ENCODE results near the gene XCR1. TPM values are rescaled to one million over a fixed set of nuclear protein-coding genes. Genes with fewer than 3 reads are reported as not detected.

XCR1 gene
- total and polyA plus RNA-seq, 2 of the 8 experiments (the other 6 are each of a cell fraction or from before 2014, with no cell fraction given) = 0.53 TPM; not detected in 1

DNA sequence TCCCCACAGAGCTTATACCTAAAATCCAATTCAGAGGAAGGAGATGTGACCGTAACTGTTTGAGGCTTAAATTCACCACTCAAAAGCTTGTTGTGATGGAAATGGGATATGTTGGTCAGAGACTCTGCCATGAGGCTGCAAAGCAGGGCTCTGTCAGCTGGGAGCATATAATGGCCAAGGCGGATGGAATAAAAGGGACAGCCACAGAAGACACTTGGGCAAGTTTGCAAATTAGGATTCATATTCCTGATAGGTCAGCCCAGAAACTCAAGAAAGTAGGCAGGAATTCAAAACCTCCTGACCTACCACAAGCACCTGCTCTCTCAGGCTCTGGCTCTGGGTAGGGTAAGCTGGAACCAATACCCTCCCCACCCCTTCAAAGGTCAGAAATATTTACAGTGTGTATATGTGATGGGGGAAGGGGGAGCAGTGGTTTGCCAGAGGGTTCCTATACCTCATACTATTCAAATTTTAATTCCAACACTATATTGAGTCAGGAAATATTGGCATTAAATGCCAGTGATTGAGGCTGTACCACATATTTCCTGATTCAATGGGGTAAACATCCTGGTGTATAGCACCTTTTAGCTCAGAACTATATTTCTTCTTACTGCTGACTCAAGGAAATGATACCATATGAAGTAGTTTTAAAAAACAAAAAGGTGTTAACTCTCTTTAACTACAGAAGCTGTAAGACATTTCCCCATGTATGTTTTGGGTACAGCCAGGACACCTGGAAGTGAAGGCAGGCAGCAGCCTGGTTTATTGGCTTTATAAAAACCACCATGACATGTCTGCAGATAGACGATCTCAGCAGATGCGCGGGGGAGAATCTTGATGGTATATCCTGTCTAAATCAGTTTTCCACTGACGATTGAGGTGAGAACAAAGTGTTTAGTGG, 50.8 kb downstream of the XCR1 start:
- Histone ChIP-seq H3K23me2 (ENCODE audit: low read depth, low read length) (no peaks in the 10 kb centered on the region), H3K56ac (replicated peaks; ENCODE audit: insufficient read length, low read depth, low read length) (no peak overlapping the region), H3K9me3 (ENCODE audit: insufficient read depth in 2 of 2, low read depth in 1 of 2, low read length in 1 of 2) (no peaks in the 10 kb centered on the region), H3K14ac (ENCODE audit: insufficient read length) (no peak overlapping the region), H2BK20ac (ENCODE audit: low read length) (no peak overlapping the region), H2BK15ac (ENCODE audit: low read length) (no peak overlapping the region), H4K8ac (ENCODE audit: extremely low read depth, insufficient read depth, low read length) (no peak overlapping the region), H3K9ac (replicated peaks in 1 of 4; ENCODE audit: extremely low read depth in 1 of 4, low read depth in 3 of 4, low read length in 3 of 4) (no peak overlapping the region), H3K27ac (ENCODE audit: low read depth, low read length) (no peak overlapping the region), H2AK5ac (ENCODE audit: low read depth, low read length) (no peak overlapping the region), H2BK5ac (ENCODE audit: low read depth, low read length) (no peak overlapping the region), H3K79me2 (ENCODE audit: control insufficient read depth in 1 of 2, insufficient read depth in 2 of 2, low read length in 2 of 2) (no peaks in the 10 kb centered on the region), H3K79me1 (ENCODE audit: low read depth, low read length) (no peaks in the 10 kb centered on the region), H3K27me3 (replicated peaks in 1 of 4; ENCODE audit: control insufficient read depth in 3 of 4, extremely low read depth in 1 of 4, insufficient read depth in 3 of 4, low read length in 3 of 4) (no peaks in the 10 kb centered on the region), H2AFZ (ENCODE audit: low read length) (no peak overlapping the region), H3K4me3 (ENCODE audit: extremely low read depth in 1 of 4, insufficient read depth in 2 of 4, low read depth in 3 of 4, low read length in 4 of 4) (no peak overlapping the region), H3K4ac (replicated peaks; ENCODE audit: insufficient read length, low read depth, low read length) (no peak overlapping the region), H4K91ac (replicated peaks; ENCODE audit: insufficient read length, low read length) (no peak overlapping the region), H3K4me1 (replicated peaks in 1 of 4; ENCODE audit: control insufficient read depth in 3 of 4, insufficient read depth in 4 of 4, low read length in 3 of 4) (no peaks in the 10 kb centered on the region), H3K18ac (ENCODE audit: extremely low read depth, low read length) (no peak overlapping the region), H3K4me2 (ENCODE audit: insufficient read depth in 1 of 2, low read depth in 2 of 2, low read length in 2 of 2) (no peak overlapping the region), H4K5ac (ENCODE audit: insufficient read length, low read depth, low read length) (no peak overlapping the region), H3K23ac (ENCODE audit: insufficient read length) (no peak overlapping the region), H2BK120ac (replicated peaks; ENCODE audit: low read depth, low read length) (no peak overlapping the region), H4K20me1 (replicated peaks in 1 of 2; ENCODE audit: control insufficient read depth in 1 of 2, insufficient read depth in 2 of 2, low read length in 2 of 2) (no peaks in the 10 kb centered on the region), H2BK12ac (ENCODE audit: low read depth, low read length) (no peak overlapping the region), H3K36me3 (ENCODE audit: control insufficient read depth in 2 of 4, insufficient read depth in 4 of 4, low read length in 3 of 4) (peaks cover 14 to 57% (median 40%) of the 10 kb centered on the region in 4 experiments)
- WGBS, 2 experiments (ENCODE audit: extremely low coverage in 1 of 2, insufficient coverage in 1 of 2, insufficient read length in 1 of 2, insufficient replicate concordance in 2 of 2, low coverage in 1 of 2, low lambda C conversion rate in 2 of 2, missing lambda C conversion rate in 1 of 2) = 91% methylated on average over 6 of the region's 6 CpGs; no CpG with 5 or more reads in 1 of the 2 experiments
- no peak for FAIRE-seq
- CTCF ChIA-PET (ENCODE audit: partially characterized antibody) = interaction anchor here (0.9 to 1.4 kb wide), 4 partner anchors 9 to 67 kb away, joined by 3 read pairs; no protein-coding TSS in a partner anchor
- POLR2A ChIA-PET (ENCODE audit: partially characterized antibody) = no interaction called here
- no peak for DNase-seq (ENCODE audit: low read depth in 1 of 2, low spot score in 2 of 2)
- TF ChIP-seq POU5F1 (IDR thresholded peaks at IDR 0.05; ENCODE audit: low read depth, low read length) = no peak
- TF ChIP-seq YY1 (IDR thresholded peaks at IDR 0.05; ENCODE audit: low read depth, low read length) = no peak
- TF ChIP-seq HDAC2 (IDR thresholded peaks at IDR 0.05; ENCODE audit: borderline replicate concordance in 1 of 2, low read depth in 2 of 2, low read length in 2 of 2) = no peak
- no peak for TF ChIP-seq PHF8 (conservative IDR thresholded peaks at IDR 0.05; ENCODE audit: low read depth, low read length)
- no peak for TF ChIP-seq RFX5 (IDR thresholded peaks at IDR 0.05; ENCODE audit: borderline replicate concordance, low read depth, low read length)
- TF ChIP-seq CBX5 (IDR thresholded peaks at IDR 0.05; ENCODE audit: low read depth, low read length) = no peak
- no peak for TF ChIP-seq RBBP5 (IDR thresholded peaks at IDR 0.05; ENCODE audit: borderline replicate concordance, low read depth, low read length)
- no peak for TF ChIP-seq TEAD4 (IDR thresholded peaks at IDR 0.05; ENCODE audit: low read depth, low read length)
- TF ChIP-seq CHD2 (IDR thresholded peaks at IDR 0.05; ENCODE audit: low read length) = no peak

All from H1 (cell line).